Mesenchymal stem cell (in vitro differentiated cells and primary cell): Measurements from ENCODE around the gene TOX3.

Source experiments
- DNase-seq: peaks from one replicate; pipeline ENCODE4 v3.0.0-alpha.2; 2013
- H2AFZ ChIP-seq: one replicate; pipeline ENCODE4 v1.6.1; 2013; ENCODE audit warnings: low read depth, mild to moderate bottlenecking, control low read depth, inconsistent platforms, low read length, moderate library complexity
- H2AK5ac ChIP-seq: 2 replicates; pipeline ENCODE4 v1.6.1; 2013; ENCODE audit warnings: low read length, moderate library complexity, mild to moderate bottlenecking, inconsistent platforms; ENCODE audit not compliant: severe bottlenecking
- H2BK120ac ChIP-seq: one replicate; pipeline ENCODE4 v1.6.1; 2013; ENCODE audit warnings: low read depth, mild to moderate bottlenecking, inconsistent platforms, low read length, moderate library complexity
- H2BK12ac ChIP-seq, 2 experiments: one replicate each; pipeline ENCODE4 v1.6.1; 2013; ENCODE audit warnings: inconsistent platforms in 2 of 2, low read length in 2 of 2, mild to moderate bottlenecking in 2 of 2, moderate library complexity in 2 of 2, control low read depth in 1 of 2
- H2BK15ac ChIP-seq: one replicate; pipeline ENCODE4 v1.6.1; 2013; ENCODE audit warnings: mild to moderate bottlenecking, low read depth, inconsistent platforms; ENCODE audit not compliant: poor library complexity, severe bottlenecking
- H2BK5ac ChIP-seq: 2 replicates; pipeline ENCODE4 v1.6.1; 2013; ENCODE audit warnings: low read depth, mild to moderate bottlenecking, low read length, control low read depth, inconsistent platforms; ENCODE audit not compliant: poor library complexity, severe bottlenecking
- H3K14ac ChIP-seq, 2 experiments: one replicate each; pipeline ENCODE4 v1.6.1; 2013; ENCODE audit warnings: inconsistent platforms in 2 of 2, low read length in 2 of 2, control low read depth in 1 of 2, mild to moderate bottlenecking in 1 of 2, moderate library complexity in 1 of 2
- H3K18ac ChIP-seq, 2 experiments: one replicate each; pipeline ENCODE4 v1.6.1; 2013; ENCODE audit warnings: inconsistent platforms in 2 of 2, low read length in 2 of 2, control low read depth in 1 of 2, low read depth in 1 of 2, mild to moderate bottlenecking in 1 of 2
- H3K23ac ChIP-seq, 2 experiments: one replicate each; pipeline ENCODE4 v1.6.1; 2013; ENCODE audit warnings: inconsistent platforms in 2 of 2, low read length in 2 of 2, mild to moderate bottlenecking in 2 of 2, moderate library complexity in 2 of 2, control low read depth in 1 of 2
- H3K27ac ChIP-seq: 2 replicates; pipeline ENCODE4 v1.5.1; 2013; ENCODE audit warnings: mild to moderate bottlenecking, moderate library complexity, low read length, control low read depth, inconsistent platforms; ENCODE audit not compliant: poor library complexity, severe bottlenecking
- H3K27me3 ChIP-seq, 2 experiments: 2 replicates each; pipeline versions ENCODE4 v1.6.1 to v1.7.0; 2013; ENCODE audit warnings: low read length in 2 of 2, mild to moderate bottlenecking in 2 of 2, moderate library complexity in 2 of 2, control low read depth in 1 of 2, inconsistent platforms in 1 of 2; ENCODE audit not compliant: control insufficient read depth in 1 of 2, insufficient read depth in 1 of 2
- H3K36me3 ChIP-seq, 2 experiments: 2 replicates each; pipeline versions ENCODE4 v1.6.1 to v1.7.0; 2013; ENCODE audit warnings: low read length in 2 of 2, control low read depth in 1 of 2, inconsistent platforms in 1 of 2, low read depth in 1 of 2, mild to moderate bottlenecking in 1 of 2; ENCODE audit not compliant: insufficient read depth in 2 of 2, control insufficient read depth in 1 of 2
- H3K4ac ChIP-seq, 2 experiments: one replicate each; pipeline ENCODE4 v1.6.1; 2013; ENCODE audit warnings: inconsistent platforms in 2 of 2, low read length in 2 of 2, mild to moderate bottlenecking in 2 of 2, moderate library complexity in 2 of 2, control low read depth in 1 of 2, low read depth in 1 of 2
- H3K4me1 ChIP-seq: 2 replicates; pipeline ENCODE4 v1.6.1; 2013; ENCODE audit warnings: low read depth, low read length, control low read depth; ENCODE audit not compliant: control insufficient read depth, insufficient read depth
- H3K4me2 ChIP-seq: 2 replicates; pipeline ENCODE4 v1.6.1; 2013; ENCODE audit warnings: low read length, mild to moderate bottlenecking, inconsistent platforms; ENCODE audit not compliant: poor library complexity, severe bottlenecking
- H3K4me3 ChIP-seq, 2 experiments: 2 replicates each; pipeline versions ENCODE4 v1.5.1 to v1.7.0; 2013; ENCODE audit warnings: low read length in 2 of 2, mild to moderate bottlenecking in 2 of 2, control low read depth in 1 of 2, low read depth in 1 of 2; ENCODE audit not compliant: insufficient read depth in 1 of 2
- H3K79me1 ChIP-seq: replicated peaks from 2 replicates; pipeline ENCODE4 v1.6.1; 2013; ENCODE audit warnings: mild to moderate bottlenecking, control low read depth, low read length, inconsistent platforms; ENCODE audit not compliant: poor library complexity, severe bottlenecking
- H3K9ac ChIP-seq: 2 replicates; pipeline ENCODE4 v1.7.0; 2013; ENCODE audit warnings: mild to moderate bottlenecking, low read length, moderate library complexity
- H3K9me3 ChIP-seq: 2 replicates; pipeline ENCODE4 v1.7.0; 2013; ENCODE audit warnings: mild to moderate bottlenecking, low read length; ENCODE audit not compliant: control insufficient read depth
- H4K8ac ChIP-seq: one replicate; pipeline ENCODE4 v1.6.1; 2013; ENCODE audit warnings: inconsistent platforms, mild to moderate bottlenecking, low read length, moderate library complexity
- H4K91ac ChIP-seq: one replicate; pipeline ENCODE4 v1.6.1; 2013; ENCODE audit warnings: mild to moderate bottlenecking, low read length, inconsistent platforms
- WGBS: methylation state at CpG from one replicate; pipeline ENCODE4 v1.1.7; 2013; ENCODE audit warnings: mixed read lengths; 5-methylcytosine and 5-hydroxymethylcytosine counted together

The TOX3 gene

GRCh38 chr16:52568983-52569690, 22.2 kb upstream of the TOX3 start:
- Histone ChIP-seq H3K4me3 (no peak overlapping the region), H2BK5ac (no peak overlapping the region), H3K36me3 (no peaks in the 10 kb centered on the region), H2BK120ac (no peak overlapping the region), H2AK5ac (no peak overlapping the region), H2BK12ac (no peak overlapping the region), H3K9me3 (no peaks in the 10 kb centered on the region), H3K9ac (no peak overlapping the region), H3K23ac (no peak overlapping the region), H2AFZ (no peak overlapping the region), H3K18ac (no peak overlapping the region), H3K14ac (no peak overlapping the region), H3K4ac (no peak overlapping the region), H4K8ac (no peak overlapping the region), H4K91ac (no peak overlapping the region), H3K4me2 (no peak overlapping the region), H3K27ac (no peak overlapping the region), H3K79me1 (no peaks in the 10 kb centered on the region), H3K27me3 (no peaks in the 10 kb centered on the region), H2BK15ac (no peak overlapping the region), H3K4me1 (peaks cover 5% of the 10 kb centered on the region)
- no peak for DNase-seq
- WGBS: no CpG with 5 or more reads among the region's 3 CpGs

GRCh38 chr16:52568495-52568894, 21.6 kb upstream of the TOX3 start:
- H2BK12ac ChIP-seq: no peak overlapping the region
- no peaks in the 10 kb centered on the region for H3K79me1 ChIP-seq
- H2AFZ ChIP-seq: no peak overlapping the region
- no peak overlapping the region for H3K23ac ChIP-seq
- no peak overlapping the region for H3K4ac ChIP-seq
- no peaks in the 10 kb centered on the region for H3K36me3 ChIP-seq
- H3K18ac ChIP-seq: no peak overlapping the region
- H3K9ac ChIP-seq: no peak overlapping the region
- no peak overlapping the region for H2BK15ac ChIP-seq
- no peaks in the 10 kb centered on the region for H3K27me3 ChIP-seq
- peaks cover 4% of the 10 kb centered on the region for H3K4me1 ChIP-seq
- no peak overlapping the region for H3K14ac ChIP-seq
- no peak overlapping the region for H4K8ac ChIP-seq
- H3K4me3 ChIP-seq: no peak overlapping the region
- WGBS: 57% methylated on average over 1 of the region's 1 CpG
- no peak overlapping the region for H2AK5ac ChIP-seq
- no peaks in the 10 kb centered on the region for H3K9me3 ChIP-seq
- no peak overlapping the region for H3K27ac ChIP-seq
- H2BK5ac ChIP-seq: no peak overlapping the region
- no peak for DNase-seq
- no peak overlapping the region for H4K91ac ChIP-seq
- no peak overlapping the region for H3K4me2 ChIP-seq
- no peak overlapping the region for H2BK120ac ChIP-seq

GRCh38 chr16:52567193-52567592, 20.2 kb upstream of the TOX3 start:
- H3K18ac ChIP-seq: no peak overlapping the region
- no peak overlapping the region for H4K91ac ChIP-seq
- no peak overlapping the region for H2BK12ac ChIP-seq
- H3K79me1 ChIP-seq: no peaks in the 10 kb centered on the region
- H2AK5ac ChIP-seq: no peak overlapping the region
- H3K36me3 ChIP-seq: no peaks in the 10 kb centered on the region
- no peak overlapping the region for H3K4ac ChIP-seq
- peaks cover 6% of the 10 kb centered on the region for H3K4me1 ChIP-seq
- no peak for DNase-seq
- H3K14ac ChIP-seq: no peak overlapping the region
- no peak overlapping the region for H2BK5ac ChIP-seq
- H3K27me3 ChIP-seq: no peaks in the 10 kb centered on the region
- H3K9me3 ChIP-seq: no peaks in the 10 kb centered on the region
- H3K4me3 ChIP-seq: no peak overlapping the region
- H2BK120ac ChIP-seq: no peak overlapping the region
- no peak overlapping the region for H3K4me2 ChIP-seq
- H3K23ac ChIP-seq: no peak overlapping the region
- H2AFZ ChIP-seq: no peak overlapping the region
- no peak overlapping the region for H2BK15ac ChIP-seq
- no peak overlapping the region for H3K27ac ChIP-seq
- H3K9ac ChIP-seq: no peak overlapping the region
- WGBS: 86% methylated on average over 4 of the region's 4 CpGs
- no peak overlapping the region for H4K8ac ChIP-seq

- H2BK12ac ChIP-seq: no peak overlapping the region
- H3K27ac ChIP-seq: peak overlapping the region; percentile 81
- no peak overlapping the region for H3K9ac ChIP-seq
- no peaks in the 10 kb centered on the region for H3K79me1 ChIP-seq
- WGBS: 79% methylated on average over 3 of the region's 3 CpGs
- H3K4ac ChIP-seq: no peak overlapping the region
- no peaks in the 10 kb centered on the region for H3K27me3 ChIP-seq
- no peak overlapping the region for H4K91ac ChIP-seq
- H2BK5ac ChIP-seq: no peak overlapping the region
- H2AFZ ChIP-seq: no peak overlapping the region
- no peak overlapping the region for H2BK15ac ChIP-seq
- H3K4me2 ChIP-seq: no peak overlapping the region
- peak overlapping the region; percentile 43 for H2AK5ac ChIP-seq
- H4K8ac ChIP-seq: no peak overlapping the region
- no peaks in the 10 kb centered on the region for H3K36me3 ChIP-seq
- H3K4me3 ChIP-seq: no peak overlapping the region
- no peak overlapping the region for H3K14ac ChIP-seq
- no peak overlapping the region for H3K23ac ChIP-seq
- DNase-seq: no peak
- no peak overlapping the region for H2BK120ac ChIP-seq
- no peak overlapping the region for H3K18ac ChIP-seq
- no peaks in the 10 kb centered on the region for H3K9me3 ChIP-seq
- peaks cover 6% of the 10 kb centered on the region for H3K4me1 ChIP-seq
These were observed 17.0 kb upstream of the TOX3 start for GRCh38 chr16:52563767-52564611.
